Common myeloid progenitor, CD34-positive (primary cell): ENCODE measurements around the gene PDE7B.

Experiments used
- CTCF ChIA-PET: fragments of 350-600 bp; sonication (Branson Sonifier 250); formaldehyde crosslinking; loops from one replicate; lab custom pipeline; 2021; ENCODE audit warnings: antibody characterized with exemption; lab: Charles Lee
- POLR2A ChIA-PET: fragments of 350-600 bp; sonication (Branson Sonifier 250); formaldehyde crosslinking; loops from one replicate; lab custom pipeline; 2021; ENCODE audit warnings: antibody characterized with exemption; lab: Charles Lee
- DNase-seq, 3 donors: peaks; one replicate each; pipeline versions ENCODE4 v3.0.0 to v3.0.0-alpha.2; 2013
- H3K27ac ChIP-seq, 2 experiments: 1 replicate in 1 of 2; 2 replicates in 1 of 2; pipeline ENCODE4 v1.7.0; 2013; ENCODE audit warnings: inconsistent platforms in 2 of 2, low read length in 2 of 2, mild to moderate bottlenecking in 2 of 2, low read depth in 1 of 2, moderate library complexity in 1 of 2; ENCODE audit not compliant: severe bottlenecking in 2 of 2, insufficient read depth in 1 of 2, poor library complexity in 1 of 2
- H3K27me3 ChIP-seq, 5 experiments: replicated peaks in 2 of 5; 1 replicate in 3 of 5; 2 replicates in 2 of 5; pipeline versions ENCODE4 v1.6.1 to v1.7.0; 2013; ENCODE audit warnings: low read length in 4 of 5, mild to moderate bottlenecking in 2 of 5, moderate library complexity in 2 of 5, inconsistent platforms in 1 of 5; ENCODE audit not compliant: insufficient read depth in 5 of 5, control insufficient read depth in 4 of 5
- H3K36me3 ChIP-seq, 4 experiments: 1 replicate in 2 of 4; 2 replicates in 2 of 4; pipeline versions ENCODE4 v1.6.1 to v1.7.0; 2013; ENCODE audit warnings: low read length in 3 of 4, control low read depth in 1 of 4, mild to moderate bottlenecking in 1 of 4; ENCODE audit not compliant: control insufficient read depth in 4 of 4, insufficient read depth in 4 of 4
- H3K4me1 ChIP-seq, 4 experiments: 1 replicate in 3 of 4; 2 replicates in 1 of 4; pipeline versions ENCODE4 v1.6.1 to v1.7.1; 2013; ENCODE audit warnings: low read length in 3 of 4, mild to moderate bottlenecking in 3 of 4, control low read depth in 1 of 4, inconsistent platforms in 1 of 4, moderate library complexity in 1 of 4; ENCODE audit not compliant: control insufficient read depth in 4 of 4, insufficient read depth in 4 of 4; ENCODE audit errors: control extremely low read depth in 1 of 4
- H3K4me3 ChIP-seq, 7 experiments: 1 replicate in 4 of 7; 2 replicates in 3 of 7; pipeline versions ENCODE4 v1.5.1 to v1.7.0; 2013; ENCODE audit warnings: mild to moderate bottlenecking in 7 of 7, low read length in 6 of 7, moderate library complexity in 6 of 7, inconsistent platforms in 2 of 7, low read depth in 2 of 7, control low read depth in 1 of 7; ENCODE audit not compliant: insufficient read depth in 4 of 7, control insufficient read depth in 1 of 7; ENCODE audit errors: extremely low read depth in 1 of 7
- H3K9me3 ChIP-seq, 5 experiments: 1 replicate in 4 of 5; 2 replicates in 1 of 5; pipeline versions ENCODE4 v1.6.1 to v1.7.1; 2013; ENCODE audit warnings: low read length in 4 of 5, mild to moderate bottlenecking in 2 of 5, inconsistent platforms in 1 of 5, low read depth in 1 of 5, moderate library complexity in 1 of 5; ENCODE audit not compliant: control insufficient read depth in 4 of 5, insufficient read depth in 2 of 5; ENCODE audit errors: control extremely low read depth in 1 of 5
- WGBS: methylation state at CpG from one replicate; pipeline ENCODE4 v1.1.5; 2013; ENCODE audit not compliant: insufficient coverage; 5-methylcytosine and 5-hydroxymethylcytosine counted together

Gene PDE7B

DNA sequence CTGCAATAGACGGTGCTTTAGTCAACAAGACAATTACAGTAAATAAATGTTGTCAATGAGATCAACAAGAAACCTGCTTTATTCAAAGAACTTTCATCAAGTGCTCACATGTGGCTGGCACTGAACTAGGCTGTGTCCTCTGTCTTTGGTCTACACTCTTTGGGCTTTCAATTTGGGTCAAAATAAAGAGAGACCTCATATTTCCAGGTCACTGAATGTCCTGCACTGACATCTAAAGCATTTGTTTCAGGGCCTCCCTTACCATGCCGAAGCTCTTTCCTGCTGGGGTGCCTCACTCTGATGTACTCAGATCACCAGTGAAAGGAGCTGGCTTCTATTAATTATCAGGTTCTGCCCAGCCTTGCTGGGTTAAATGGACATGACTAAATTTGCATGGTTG lies 32.0 kb downstream of the PDE7B start:
- Histone ChIP-seq H3K27me3 (no peaks in the 10 kb centered on the region), H3K4me3 (no peak overlapping the region), H3K36me3 (no peaks in the 10 kb centered on the region), H3K4me1 (peaks cover 10 to 19% (median 14%) of the 10 kb centered on the region in 4 experiments), H3K9me3 (no peaks in the 10 kb centered on the region), H3K27ac (no peak overlapping the region)
- POLR2A ChIA-PET = no interaction called here
- no peak for DNase-seq
- 85% methylated on average over 2 of the region's 2 CpGs for WGBS
- CTCF ChIA-PET = interaction anchor here (1.3 to 1.6 kb wide), 2 partner anchors 9 to 22 kb away, joined by 3 to 4 read pairs; no protein-coding TSS in a partner anchor

GRCh38 chr6:135884136-135884535 lies 32.6 kb downstream of the PDE7B start:
- 100% methylated on average over 2 of the region's 4 CpGs for WGBS
- H3K27ac ChIP-seq = no peak overlapping the region
- no peak for DNase-seq

GRCh38 chr6:135887069-135887468 lies 35.6 kb downstream of the PDE7B start:
- no peak for DNase-seq
- 100% methylated on average over 1 of the region's 1 CpG for WGBS
- POLR2A ChIA-PET = no interaction called here
- Histone ChIP-seq H3K9me3 (no peaks in the 10 kb centered on the region), H3K36me3 (no peaks in the 10 kb centered on the region), H3K27me3 (no peaks in the 10 kb centered on the region), H3K4me3 (no peak overlapping the region), H3K4me1 (no peaks in the 10 kb centered on the region), H3K27ac (no peak overlapping the region)
- CTCF ChIA-PET = no interaction called here

More at GRCh38 chr6:135884136-135884535, 32.6 kb downstream of the PDE7B start:
- ChIA-PET POLR2A (no interaction called here), CTCF (interaction anchor here (1.3 to 1.6 kb wide), 2 partner anchors 10 to 21 kb away, joined by 3 to 4 read pairs; no protein-coding TSS in a partner anchor)
- Histone ChIP-seq H3K4me3 (no peak overlapping the region), H3K4me1 (peaks cover 10 to 19% (median 14%) of the 10 kb centered on the region in 4 experiments), H3K36me3 (no peaks in the 10 kb centered on the region), H3K27me3 (no peaks in the 10 kb centered on the region), H3K9me3 (no peaks in the 10 kb centered on the region)

DNA sequence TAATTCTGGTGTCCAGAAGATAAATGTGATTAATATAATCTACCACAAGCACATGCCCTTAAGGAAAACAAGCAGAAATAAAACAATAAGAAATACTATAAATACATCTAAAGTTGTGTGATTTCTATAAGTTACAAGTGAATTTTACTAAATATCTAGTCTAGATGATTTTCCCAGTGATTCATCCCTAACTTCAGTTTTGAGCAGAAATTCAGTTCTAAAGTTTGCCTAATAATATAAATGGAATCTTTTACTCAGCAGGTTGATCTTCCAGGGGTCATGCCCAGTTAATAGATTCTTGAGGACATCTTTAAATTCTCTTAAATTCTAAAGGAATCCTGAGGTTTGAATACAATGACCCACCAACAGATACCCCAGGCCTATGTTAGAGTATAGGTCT lies 37.3 kb downstream of the PDE7B start:
- H3K9me3 ChIP-seq = peaks cover 0 to 1% (median 0%) of the 10 kb centered on the region in 5 experiments
- ChIA-PET POLR2A (interaction anchor here (0.6 kb wide), 1 partner anchor 89 kb away, joined by 3 read pairs; no protein-coding TSS in a partner anchor), CTCF (no interaction called here)

GRCh38 chr6:135890876-135891275 lies 39.4 kb downstream of the PDE7B start:
- H3K27ac ChIP-seq = no peak overlapping the region
- no peaks in the 10 kb centered on the region for H3K4me1 ChIP-seq
- 100% methylated on average over 1 of the region's 5 CpGs for WGBS
- peaks cover 0 to 1% (median 0%) of the 10 kb centered on the region in 5 experiments for H3K9me3 ChIP-seq
- H3K27me3 ChIP-seq = no peaks in the 10 kb centered on the region
- H3K4me3 ChIP-seq = no peak overlapping the region
- CTCF ChIA-PET = no interaction called here
- no peak for DNase-seq
- POLR2A ChIA-PET = no interaction called here
- H3K36me3 ChIP-seq = no peaks in the 10 kb centered on the region

More for the DNA sequence above, 37.3 kb downstream of the PDE7B start:
- no peak for DNase-seq
- no peak overlapping the region for H3K27ac ChIP-seq
- H3K27me3 ChIP-seq = no peaks in the 10 kb centered on the region
- H3K4me1 ChIP-seq = no peaks in the 10 kb centered on the region
- no peak overlapping the region for H3K4me3 ChIP-seq
- H3K36me3 ChIP-seq = no peaks in the 10 kb centered on the region

DNA sequence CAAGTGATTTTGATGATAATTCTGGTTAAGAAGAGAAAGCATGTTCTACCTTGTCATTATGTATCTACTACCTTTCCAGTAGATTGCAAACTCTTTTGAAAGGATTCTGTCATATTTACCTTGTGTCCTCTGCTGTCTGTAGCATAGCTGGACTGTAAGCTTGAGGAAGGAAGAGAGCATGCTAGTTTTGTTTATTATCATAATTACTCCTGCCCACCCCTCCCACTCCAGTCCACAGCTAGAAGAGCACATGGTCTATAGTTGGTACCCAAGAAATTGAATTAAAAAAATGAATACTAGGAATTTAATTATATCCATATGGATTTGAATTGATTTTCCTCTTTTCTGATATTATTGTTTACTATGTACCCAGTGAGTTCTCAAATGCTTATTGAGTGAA lies 40.2 kb downstream of the PDE7B start:
- no peak overlapping the region for H3K4me3 ChIP-seq
- H3K36me3 ChIP-seq = no peaks in the 10 kb centered on the region
- H3K4me1 ChIP-seq = no peaks in the 10 kb centered on the region
- H3K27me3 ChIP-seq = no peaks in the 10 kb centered on the region
- peaks cover 0 to 1% (median 0%) of the 10 kb centered on the region in 5 experiments for H3K9me3 ChIP-seq
- ChIA-PET CTCF (interaction anchor here (1.1 kb wide), 1 partner anchor 11 kb away, joined by 3 read pairs; no protein-coding TSS in a partner anchor), POLR2A (no interaction called here)
- no peak for DNase-seq
- no peak overlapping the region for H3K27ac ChIP-seq

DNA sequence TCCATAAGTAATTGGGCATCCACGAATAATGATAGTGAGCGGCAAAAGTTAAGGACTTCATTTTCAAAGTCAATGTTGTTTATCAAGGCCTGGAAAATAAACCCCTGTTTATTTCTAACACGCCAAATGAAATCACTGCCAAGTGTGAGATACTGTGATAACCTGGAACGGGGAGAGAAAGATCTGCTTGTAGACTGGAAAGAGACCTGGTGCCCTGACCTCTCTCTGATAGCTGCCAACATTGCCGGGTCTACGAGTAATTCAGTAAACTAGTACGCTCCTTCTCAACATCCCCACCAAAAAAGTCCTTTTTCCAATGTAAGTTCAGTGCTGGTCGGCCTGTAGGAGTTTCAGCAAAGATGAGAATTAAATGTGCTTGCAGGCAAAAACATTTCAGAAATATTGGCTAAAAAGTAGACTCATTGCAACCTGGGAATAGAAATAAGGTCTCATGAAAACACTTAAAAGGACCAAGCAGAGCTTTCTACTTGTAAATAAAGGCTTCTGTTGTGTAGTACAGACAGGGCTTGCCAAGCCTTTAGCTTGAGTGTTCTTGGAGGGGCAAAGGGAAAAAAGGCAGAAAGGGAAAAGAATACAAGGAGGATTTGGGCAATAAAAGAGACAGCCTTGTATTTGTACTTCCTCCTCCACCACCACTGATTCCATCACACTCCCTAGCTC lies 43.9 kb downstream of the PDE7B start:
- Histone ChIP-seq H3K36me3 (no peaks in the 10 kb centered on the region), H3K9me3 (peaks cover 0 to 1% (median 0%) of the 10 kb centered on the region in 5 experiments), H3K27me3 (no peaks in the 10 kb centered on the region), H3K4me3 (no peak overlapping the region), H3K4me1 (no peaks in the 10 kb centered on the region), H3K27ac (no peak overlapping the region)
- ChIA-PET CTCF (interaction anchor here (1.4 kb wide), 1 partner anchor 332 kb away, joined by 3 read pairs; no protein-coding TSS in a partner anchor), POLR2A (no interaction called here)
- DNase-seq = no peak
- WGBS = 98% methylated on average over 7 of the region's 8 CpGs
